Activated CD4-positive, alpha-beta T cell treated with anti-CD3 and anti-CD28 coated beads for 48 hours (primary cell): ENCODE measurements around the gene CCDC91.

Source experiments
- DNase-seq: peaks from one replicate; pipeline ENCODE4 v3.0.0-alpha.2; 2020

Gene CCDC91

GRCh38 chr12:28190321-28191050, at the start of gene CCDC91:
CCDC91 (plus strand) TSS chr12:28190456; CDS start chr12:28257216, 66,760 bp downstream.
- DNase-seq: peak; percentile 91

- no peak for DNase-seq
Observed at GRCh38 chr12:28144059-28144458, 46.2 kb upstream of the CCDC91 start.

GRCh38 chr12:28144532-28144931, 45.7 kb upstream of the CCDC91 start:
- DNase-seq: no peak

GRCh38 chr12:28145216-28145615, 45.0 kb upstream of the CCDC91 start:
- no peak for DNase-seq

- no peak for DNase-seq
Observed at GRCh38 chr12:28149279-28149678, 41.0 kb upstream of the CCDC91 start.

- no peak for DNase-seq
Observed at GRCh38 chr12:28156362-28156761, 33.9 kb upstream of the CCDC91 start.

- DNase-seq: no peak
Observed at GRCh38 chr12:28156804-28157203, 33.5 kb upstream of the CCDC91 start.

GRCh38 chr12:28158353-28158752, 31.9 kb upstream of the CCDC91 start:
- DNase-seq: no peak

GRCh38 chr12:28159688-28160087, 30.6 kb upstream of the CCDC91 start:
- DNase-seq: no peak

- no peak for DNase-seq
Observed at GRCh38 chr12:28161697-28162096, 28.6 kb upstream of the CCDC91 start.

GRCh38 chr12:28162697-28163096, 27.6 kb upstream of the CCDC91 start:
- no peak for DNase-seq

GRCh38 chr12:28164644-28165275, 25.5 kb upstream of the CCDC91 start:
- no peak for DNase-seq

GRCh38 chr12:28167981-28168485, 22.2 kb upstream of the CCDC91 start:
- no peak for DNase-seq

- DNase-seq: no peak
Observed at GRCh38 chr12:28171356-28172060, 18.7 kb upstream of the CCDC91 start.

- no peak for DNase-seq
Observed at GRCh38 chr12:28172434-28173030, 17.7 kb upstream of the CCDC91 start.

GRCh38 chr12:28173440-28173839, 16.8 kb upstream of the CCDC91 start:
- no peak for DNase-seq

- no peak for DNase-seq
Observed at GRCh38 chr12:28175098-28175589, 15.1 kb upstream of the CCDC91 start.

- DNase-seq: no peak
Observed at GRCh38 chr12:28176295-28176694, 14.0 kb upstream of the CCDC91 start.

- DNase-seq: no peak
Observed at GRCh38 chr12:28177461-28177860, 12.8 kb upstream of the CCDC91 start.

GRCh38 chr12:28177905-28178304, 12.4 kb upstream of the CCDC91 start:
- no peak for DNase-seq

- no peak for DNase-seq
Observed at GRCh38 chr12:28178775-28179174, 11.5 kb upstream of the CCDC91 start.

- DNase-seq: no peak
Observed at GRCh38 chr12:28180786-28181185, 9.5 kb upstream of the CCDC91 start.

- no peak for DNase-seq
Observed at GRCh38 chr12:28184375-28184774, 5.9 kb upstream of the CCDC91 start.
